HG03342 (cell line): Measurements from ENCODE around the gene SKA2.
"Not testable (repeated sequence)": the region's sequence is repeated elsewhere in the genome, so short reads cannot be mapped to it uniquely, and the experiment has no call there.

Source experiments
- ATAC-seq: cut with Tn5 transposase; IDR thresholded peaks from one replicate; pipeline ENCODE4 v1.9.1; 2021; ENCODE audit warnings: mild to moderate bottlenecking, moderate library complexity; ENCODE audit not compliant: unreplicated experiment

SKA2 gene, protein sequence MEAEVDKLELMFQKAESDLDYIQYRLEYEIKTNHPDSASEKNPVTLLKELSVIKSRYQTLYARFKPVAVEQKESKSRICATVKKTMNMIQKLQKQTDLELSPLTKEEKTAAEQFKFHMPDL

DNA sequence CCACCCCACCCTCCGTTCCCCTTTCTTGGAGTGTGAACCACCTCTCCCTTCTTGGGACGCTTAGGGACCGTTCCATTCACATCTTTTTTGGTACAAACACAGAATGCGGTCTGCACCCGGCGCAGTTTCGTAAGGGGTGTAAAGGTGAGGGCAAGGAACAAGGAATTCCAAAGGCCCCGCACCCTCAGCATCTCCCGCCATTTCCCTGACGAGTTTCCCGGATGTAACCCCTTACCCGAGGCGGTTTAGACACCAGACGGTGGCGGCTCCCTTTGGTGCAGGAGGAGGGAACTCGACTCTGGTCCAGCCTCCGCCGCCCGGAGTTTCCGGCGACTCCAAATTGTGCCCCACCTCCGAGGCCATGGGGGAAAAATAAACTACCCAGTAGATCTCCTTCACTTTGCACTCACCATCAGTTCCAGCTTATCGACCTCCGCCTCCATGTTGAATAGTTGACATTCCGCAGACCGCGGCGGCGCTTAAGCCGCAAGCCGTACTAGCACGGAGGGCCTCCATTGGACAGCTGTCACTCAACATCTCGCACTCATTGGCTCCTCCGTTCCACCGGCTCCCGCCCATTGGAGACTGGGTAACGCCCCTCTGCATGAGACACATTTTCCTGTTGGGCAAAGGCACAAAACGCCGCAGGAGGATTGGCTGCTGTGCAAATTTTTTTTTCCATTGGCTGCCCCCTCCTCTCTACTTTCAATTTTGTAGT lies at the start of gene SKA2:
Gene SKA2 (minus strand): TSS at position 466 of the 718 bp plus-strand sequence. CDS start 23 bp downstream, at position 443.
- ATAC-seq = peak; percentile 78

DNA sequence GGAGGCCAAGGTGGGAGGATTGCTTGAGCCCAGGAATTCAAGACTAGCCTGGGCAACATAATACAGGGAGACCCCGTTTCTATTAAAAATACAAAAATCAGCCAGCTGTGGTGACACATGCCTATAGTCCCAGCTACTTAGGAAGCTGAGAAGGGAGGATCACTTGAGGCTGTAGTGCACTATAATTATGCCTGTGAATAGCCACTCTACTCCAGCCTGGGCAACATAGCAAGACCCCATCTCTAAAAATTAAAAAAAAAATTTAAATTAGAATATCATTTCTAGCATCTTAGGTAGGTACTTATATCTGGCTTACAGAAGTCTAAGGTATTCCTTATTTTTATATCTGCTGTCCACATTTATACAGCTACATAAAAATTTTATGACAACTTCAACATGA lies 47.3 kb upstream of the SKA2 start:
- no peak for ATAC-seq

DNA sequence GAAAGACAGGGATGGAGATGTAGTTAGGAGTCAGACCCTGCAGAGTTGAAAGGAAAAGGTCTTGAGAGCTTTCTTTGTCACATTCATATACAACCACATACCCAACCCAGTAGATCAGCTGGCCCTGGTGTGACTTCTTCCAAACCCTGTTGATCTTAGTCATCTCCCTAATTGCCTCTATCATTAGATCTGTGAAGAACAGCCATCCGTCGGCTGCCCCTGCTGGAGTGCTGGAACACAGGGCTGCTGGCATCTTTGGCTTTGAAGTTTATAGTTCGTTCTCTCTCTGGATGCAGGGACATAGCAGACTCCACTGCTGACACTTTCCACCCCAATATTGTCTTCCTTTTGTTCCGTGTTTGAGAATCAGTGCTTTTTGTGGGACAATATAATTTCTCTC lies 44.4 kb upstream of the SKA2 start:
- ATAC-seq = no peak

DNA sequence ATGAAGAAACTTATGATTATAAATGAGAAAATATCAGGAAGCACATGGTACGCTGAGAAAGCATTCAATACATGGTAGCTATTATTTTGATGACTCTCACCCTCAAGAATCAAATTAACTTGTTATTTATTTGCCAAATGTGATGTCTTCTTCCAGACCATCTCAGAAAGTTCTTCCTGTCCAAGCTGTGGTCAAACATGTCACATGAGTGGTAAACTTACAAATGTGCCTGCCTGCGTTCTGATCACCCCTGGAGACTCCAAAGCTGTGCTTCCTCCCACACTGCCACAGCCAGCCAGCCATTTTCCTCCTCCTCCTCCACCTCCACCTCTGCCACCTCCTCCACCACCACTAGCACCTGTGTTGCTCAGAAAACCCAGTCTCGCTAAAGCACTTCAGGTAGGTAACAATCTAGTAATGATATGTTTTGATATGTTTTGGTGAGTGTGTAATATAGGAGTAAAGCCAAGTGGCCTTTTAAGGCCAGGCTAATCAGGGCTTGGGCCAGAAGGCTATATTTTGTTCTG lies 38.4 kb upstream of the SKA2 start:
- no peak for ATAC-seq

DNA sequence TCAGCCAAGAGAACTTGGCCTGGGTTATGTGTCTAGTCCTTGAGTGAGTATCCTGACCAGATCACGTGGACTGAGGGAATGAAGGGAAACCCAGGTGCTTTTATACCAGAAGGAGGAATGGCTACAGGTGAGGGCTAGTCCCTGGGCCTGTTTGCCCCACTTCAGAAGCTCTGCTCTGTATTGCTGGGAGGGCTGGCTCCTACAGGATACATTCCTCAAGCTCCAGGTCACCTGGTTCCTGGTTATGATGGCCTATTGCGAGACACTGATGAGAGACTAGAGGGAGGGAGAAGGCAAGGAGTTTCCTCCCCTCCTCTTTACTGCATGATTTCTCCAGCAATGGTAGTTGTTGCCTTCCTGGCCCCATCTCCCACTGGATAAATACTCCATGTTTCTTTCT lies 35.8 kb upstream of the SKA2 start:
- no peak for ATAC-seq

DNA sequence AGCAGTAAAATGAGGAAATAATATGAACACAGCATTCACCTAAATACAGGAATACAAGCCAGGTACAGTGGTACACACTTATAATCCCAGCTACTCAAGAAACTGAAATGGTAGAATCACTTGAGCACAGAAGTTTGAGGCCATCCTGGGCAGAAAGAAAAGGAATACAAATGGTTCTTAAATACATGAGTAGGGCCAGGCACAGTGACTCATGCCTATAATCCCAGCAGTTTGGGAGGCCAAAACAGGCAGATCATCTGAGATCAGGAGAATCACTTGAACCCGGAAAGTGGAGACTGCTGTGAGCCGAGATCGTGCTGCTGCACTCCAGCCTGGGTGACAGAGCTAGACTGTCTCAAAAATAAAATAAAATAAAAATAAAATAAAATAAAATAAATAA lies 31.9 kb upstream of the SKA2 start:
- no peak for ATAC-seq

DNA sequence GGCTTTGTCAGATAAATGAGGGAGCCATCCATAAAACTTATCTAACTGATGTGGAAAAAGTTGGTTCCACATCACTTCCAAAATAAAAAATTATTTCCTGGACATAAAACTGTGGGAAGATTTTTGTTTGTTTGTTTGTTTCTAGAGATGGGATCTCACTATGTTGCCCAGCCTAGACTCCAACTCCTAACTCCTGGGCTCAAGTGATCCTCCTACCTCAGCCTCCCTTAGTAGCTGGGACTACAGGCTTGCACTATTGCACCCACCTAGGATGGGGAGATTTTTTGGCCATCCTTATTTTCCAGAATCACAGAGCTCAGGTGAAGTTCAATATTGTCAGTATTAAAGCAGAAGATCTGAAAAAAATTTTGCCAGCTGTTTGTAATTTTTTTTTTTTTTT lies 31.0 kb upstream of the SKA2 start:
- no peak for ATAC-seq

DNA sequence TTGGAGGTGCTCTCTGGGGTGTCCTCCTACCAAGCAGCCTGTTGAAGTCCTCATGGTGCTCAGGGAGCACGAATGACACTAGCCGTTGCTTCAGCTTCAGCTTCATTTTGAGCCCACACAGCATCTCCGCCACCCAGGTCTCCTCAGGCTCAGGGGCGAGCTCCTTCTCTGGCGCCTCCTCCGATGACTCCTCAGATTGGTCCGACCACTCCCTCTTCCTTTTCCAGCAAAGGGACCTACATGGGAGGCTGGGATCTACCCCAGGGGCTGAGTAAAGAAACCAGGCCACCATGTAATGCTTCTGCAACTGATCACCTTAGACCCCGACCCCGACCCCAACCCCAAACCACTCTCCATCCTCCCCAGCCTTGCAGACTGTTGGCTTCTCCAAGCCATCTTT lies 26.5 kb upstream of the SKA2 start:
- no peak for ATAC-seq

DNA sequence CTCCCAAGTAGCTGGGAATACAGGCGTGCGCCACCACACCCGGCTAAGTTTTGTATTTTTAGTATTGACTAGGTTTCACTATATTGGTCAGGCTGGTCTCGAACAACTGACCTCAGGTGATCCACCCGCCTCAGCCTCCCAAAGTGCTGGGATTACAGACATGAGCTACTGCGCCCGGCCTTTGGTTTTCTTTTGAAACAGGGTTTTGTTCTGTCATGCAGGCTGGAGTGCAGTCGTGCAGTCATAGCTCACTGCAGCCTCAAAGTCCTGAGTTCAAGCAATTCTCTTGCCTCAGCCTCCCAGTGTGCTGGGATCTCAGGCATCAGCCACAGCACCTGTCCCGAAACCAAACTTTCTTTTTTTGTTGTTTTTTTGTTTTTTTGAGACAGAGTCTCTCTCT lies 25.6 kb upstream of the SKA2 start:
- ATAC-seq = no peak

DNA sequence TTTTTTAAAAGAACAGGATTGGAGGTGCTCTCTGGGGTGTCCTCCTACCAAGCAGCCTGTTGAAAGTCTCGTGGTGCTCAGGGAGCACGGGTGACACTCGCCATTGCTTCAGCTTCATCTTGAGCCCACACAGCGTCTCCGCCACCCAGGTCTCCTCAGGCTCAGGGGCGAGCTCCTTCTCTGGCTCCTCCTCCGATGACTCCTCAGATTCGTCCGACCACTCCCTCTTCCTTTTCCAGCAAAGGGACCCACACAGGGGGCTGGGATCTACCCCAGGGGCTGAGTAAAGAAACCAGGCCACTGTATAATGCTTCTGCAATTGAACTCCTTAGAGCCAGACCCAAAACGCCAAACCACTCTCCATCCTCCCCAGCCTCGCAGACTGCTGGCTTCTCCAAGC lies 24.6 kb upstream of the SKA2 start:
- not testable (repeated sequence) for ATAC-seq

DNA sequence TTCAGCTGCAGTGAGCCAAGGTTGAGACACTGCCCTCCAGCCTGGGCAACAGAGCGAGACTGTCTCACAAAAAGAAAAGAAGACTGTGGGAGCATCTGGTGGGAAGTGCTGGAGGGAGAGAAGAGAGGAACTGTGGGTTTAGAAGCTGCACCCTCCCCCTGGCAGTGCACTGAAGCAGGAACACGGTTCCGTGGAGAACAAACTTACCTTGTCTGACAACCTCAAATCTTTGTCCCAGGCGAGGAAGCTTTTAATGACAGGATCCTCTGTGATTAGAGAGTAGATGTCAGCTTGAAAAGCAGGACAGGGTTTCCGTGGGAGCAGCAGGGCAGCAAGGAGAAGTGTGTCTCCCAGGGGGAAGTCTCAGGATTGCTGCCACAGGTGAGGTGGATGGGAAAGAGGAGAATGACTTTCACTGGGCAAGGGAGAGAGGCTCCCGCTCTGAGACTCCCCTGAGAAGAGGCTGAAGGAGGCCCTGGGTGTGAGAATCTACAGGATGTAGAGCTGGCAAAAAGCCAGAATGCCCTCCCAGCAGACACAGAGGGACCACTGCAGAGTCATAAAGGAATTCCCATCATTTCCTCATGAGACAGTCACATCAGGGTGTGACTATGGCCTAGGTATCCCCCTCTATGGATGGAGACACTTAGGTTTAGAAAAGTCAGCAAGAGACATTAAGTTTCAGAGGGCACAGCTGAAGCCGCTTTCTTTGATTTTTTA lies 23.4 kb upstream of the SKA2 start:
- ATAC-seq = no peak

DNA sequence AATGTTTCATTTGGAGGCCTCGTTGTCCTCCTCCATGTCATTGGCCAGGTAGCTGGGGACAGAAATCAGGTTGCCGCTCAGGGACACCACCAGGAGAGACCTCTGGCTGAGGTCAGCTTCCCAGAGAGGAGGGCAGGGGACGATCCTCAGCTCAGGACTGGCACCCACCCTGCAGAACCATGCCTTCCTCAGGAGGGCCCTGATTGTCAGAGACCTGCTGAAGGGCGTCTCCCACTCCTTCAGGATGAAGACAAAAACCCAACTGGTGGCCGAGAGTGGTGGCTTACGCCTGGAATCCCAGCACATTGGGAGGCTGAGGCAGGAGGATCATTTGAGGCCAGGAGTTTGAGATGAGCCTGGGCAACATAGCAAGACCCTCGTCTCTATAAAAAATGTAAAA lies 20.1 kb upstream of the SKA2 start:
- no peak for ATAC-seq

DNA sequence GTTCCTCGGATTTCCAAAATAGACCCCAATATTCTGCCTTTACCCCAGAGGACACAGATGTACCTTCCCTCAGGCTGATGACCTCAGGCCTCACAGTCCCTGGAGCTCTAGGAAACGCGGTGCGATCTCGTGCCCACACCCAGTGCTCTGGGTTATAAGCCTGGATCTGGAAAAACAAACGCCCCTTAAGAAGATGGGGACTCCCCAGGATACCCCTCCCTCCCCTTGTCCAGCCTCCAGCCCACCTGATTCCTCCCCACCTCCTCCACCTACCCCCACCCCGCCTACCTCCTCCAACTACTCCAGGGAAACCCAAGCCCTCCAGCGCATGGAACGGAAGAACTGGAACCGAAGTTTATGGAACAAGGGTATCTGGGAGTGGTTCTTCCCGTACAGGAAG lies 19.7 kb upstream of the SKA2 start:
- ATAC-seq = no peak

DNA sequence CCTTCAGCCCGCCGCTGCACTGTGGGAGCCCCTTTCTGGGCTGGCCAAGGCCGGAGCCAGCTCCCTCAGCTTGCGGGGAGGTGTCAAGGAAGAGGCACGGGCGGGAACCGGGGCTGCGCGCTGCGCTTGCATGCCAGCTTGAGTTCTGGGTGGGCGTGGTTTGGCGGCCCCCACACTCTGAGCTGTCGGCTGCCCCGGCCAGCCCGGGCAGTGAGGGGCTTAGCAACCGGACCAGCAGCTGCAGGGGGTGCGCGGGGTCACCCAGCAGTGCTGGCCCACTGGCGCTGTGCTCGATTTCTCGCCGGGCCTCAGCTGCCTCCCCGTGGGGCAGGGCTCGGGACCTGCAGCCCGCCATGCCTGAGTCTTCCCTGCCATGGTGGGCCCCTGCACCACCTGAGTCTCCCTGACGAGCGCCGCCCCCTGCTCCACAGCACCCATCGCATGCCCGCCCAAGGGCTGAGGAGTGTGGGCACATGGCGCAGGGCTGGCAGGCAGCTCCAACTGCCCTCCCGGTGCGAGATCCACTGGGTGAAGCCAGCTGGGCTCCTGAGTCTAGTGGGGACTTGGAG lies 17.5 kb upstream of the SKA2 start:
- no peak for ATAC-seq

DNA sequence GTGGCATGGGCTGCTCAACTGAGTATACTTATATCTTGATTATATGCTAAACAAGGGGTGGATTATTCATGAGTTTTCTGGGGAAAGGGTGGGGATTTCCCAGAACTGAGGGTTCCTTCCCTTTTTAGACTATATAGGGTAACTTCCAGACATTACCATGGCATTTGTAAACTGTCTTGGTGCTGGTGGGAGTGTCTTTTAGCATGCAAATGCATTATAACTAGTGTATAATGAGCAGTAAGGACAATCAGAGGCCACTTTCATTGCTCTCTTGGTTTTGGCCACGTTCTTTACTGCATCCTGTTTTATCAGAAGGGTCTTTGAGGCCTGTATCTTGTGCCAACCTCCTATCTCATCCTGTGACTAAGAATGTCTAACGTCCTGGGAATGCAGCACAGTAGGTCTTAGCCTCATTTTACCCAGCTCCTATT lies 12.6 kb upstream of the SKA2 start:
- no peak for ATAC-seq

DNA sequence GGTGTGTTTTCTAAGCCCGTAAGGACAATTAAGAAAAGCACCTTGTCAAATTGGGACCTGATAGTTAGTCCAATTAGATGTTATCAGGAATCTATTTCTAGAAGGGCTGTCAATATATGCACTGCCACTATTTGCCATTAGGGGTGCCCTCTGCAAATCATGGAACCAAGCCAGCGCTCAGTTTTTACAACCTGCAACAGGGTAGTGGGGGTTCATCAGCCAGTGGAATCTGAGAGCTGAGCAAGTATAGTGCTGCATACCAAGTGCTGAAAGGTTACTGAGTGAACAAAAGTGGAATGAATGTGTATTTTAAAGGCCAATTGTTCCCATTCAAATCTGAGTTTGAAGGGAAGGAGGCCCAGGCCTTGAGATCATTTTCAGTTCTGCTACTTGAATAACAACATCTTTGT lies 11.0 kb upstream of the SKA2 start:
- ATAC-seq = peak; percentile 51

DNA sequence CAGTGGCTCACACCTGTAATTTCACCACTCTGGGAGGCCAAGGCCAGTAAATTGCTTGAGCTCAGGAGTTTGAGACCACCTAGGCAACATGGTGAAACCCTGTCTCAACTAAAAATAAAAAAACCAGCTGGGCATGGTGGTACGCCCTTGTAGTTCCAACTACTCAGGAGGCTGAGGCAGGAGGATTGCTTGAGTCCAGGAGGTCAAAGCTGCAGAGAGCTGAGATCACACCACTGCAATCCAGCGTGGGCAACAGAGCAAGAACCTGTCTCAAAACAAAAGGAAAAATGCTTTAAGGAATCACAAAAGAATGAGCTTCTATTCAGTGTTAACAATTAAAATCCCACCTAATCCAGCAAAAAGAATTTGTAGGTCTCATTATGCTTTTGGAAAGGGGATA lies 6.5 kb upstream of the SKA2 start:
- ATAC-seq = no peak

DNA sequence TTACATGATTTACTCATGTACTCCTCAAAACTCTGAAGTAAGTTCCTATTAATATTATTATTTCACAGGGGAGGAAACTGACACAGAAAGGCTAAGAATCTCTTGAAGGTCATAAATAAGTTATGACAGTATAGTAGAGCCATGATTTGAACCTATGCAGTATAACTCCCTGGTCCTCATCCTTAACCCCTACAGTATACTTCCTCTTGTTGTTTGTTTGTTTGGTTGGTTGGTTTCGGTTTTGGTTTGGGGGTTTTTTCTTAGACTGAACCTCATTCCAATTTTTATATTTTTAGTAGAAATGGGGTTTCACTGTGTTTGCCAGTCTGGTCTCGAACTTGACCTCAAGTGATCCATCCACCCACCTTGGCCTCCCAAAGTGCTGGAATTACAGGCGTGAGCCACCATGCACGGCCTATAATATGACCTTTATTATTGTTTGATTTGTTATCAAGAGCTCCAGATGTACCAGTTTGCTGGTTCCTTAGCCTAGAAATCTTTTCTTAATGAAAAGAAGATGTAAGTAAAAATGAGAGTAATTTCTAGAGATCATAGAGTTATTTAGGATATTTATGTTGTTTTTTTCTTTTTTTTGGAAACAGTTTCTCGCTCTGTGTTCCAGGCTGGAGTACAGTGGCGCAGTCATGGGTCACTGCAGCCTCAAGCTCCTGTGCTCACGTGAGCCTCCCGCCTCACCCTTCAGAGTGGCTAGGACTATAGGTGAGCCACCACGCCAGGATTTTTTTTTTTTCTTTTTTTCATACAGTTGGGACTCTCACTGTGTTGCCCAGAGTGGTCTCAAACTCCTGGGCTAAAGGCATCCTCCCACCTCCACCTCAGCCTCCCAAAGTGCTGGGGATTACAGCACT lies 5.4 kb upstream of the SKA2 start:
- ATAC-seq = no peak

DNA sequence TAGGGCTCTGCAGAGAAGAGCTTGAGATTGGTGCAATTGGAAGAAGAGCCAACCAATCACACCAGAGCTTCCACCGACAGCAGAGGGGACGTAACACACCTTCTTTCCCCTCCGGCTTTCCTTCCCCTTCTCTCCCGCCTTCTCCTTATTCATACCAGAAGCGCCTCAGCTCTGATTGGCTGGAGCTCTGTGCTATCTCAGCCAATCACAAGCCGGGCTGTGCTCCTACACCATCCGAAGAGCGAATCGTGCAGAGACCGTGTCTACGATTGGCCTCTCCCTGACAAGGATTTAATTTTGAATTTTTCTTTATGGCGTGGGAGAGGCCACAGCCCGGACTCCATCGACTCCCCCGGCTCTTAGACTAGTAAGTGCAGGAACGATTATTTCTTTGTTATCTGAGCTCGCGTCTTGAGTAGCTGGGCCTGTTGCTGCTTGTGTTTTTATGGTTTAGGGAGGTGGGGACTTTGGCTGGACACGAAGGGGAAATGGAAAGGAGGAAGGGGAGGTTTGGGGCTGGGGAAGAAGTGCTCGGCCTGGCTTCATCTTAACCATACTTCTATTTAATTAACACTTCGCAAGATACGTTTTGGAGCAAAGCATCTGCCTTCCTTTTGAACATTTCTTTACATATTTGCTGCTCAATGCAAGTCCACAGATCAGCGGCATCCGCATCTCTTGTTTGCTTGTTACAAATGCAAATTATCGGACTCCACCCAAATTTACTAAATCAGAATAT lies 622 bp upstream of the SKA2 start, which contains the start of gene PRR11:
Gene PRR11 (plus strand): TSS at position 308 of the 739 bp plus-strand sequence. CDS start 14,007 bp downstream, outside the sequence.
- ATAC-seq = peak; percentile 87

DNA sequence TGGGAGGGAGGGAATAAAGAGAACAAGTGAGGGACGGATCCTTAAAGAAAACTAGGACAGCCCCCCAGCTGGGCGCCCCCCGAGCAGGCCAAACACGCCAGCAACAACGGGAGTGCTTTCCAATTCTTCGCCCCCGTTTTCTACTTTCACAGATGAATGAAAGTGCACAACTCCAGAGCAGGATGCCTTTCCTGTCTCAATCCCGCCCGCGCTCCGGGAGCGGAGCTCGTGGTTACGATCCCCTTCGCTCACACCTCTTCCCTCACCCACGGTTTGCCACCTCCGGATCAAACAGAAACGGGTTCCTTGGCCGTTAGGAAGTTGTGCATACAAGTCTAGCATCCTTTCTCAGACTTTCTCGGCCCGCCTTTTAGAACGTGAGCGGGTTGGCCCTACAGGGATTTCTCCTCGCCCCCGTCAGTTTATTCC lies 680 bp downstream of the SKA2 start:
- no peak for ATAC-seq
